Endodermal cell (in vitro differentiated cells): Measurements from ENCODE around the gene SLC2A5. TPM values are rescaled to one million over a fixed set of nuclear protein-coding genes. Genes with fewer than 3 reads are reported as not detected.

Source experiments
- DNase-seq: peaks from one replicate; pipeline ENCODE4 v3.0.0-alpha.2; 2017
- H3K27ac ChIP-seq: 2 replicates; pipeline ENCODE4 v1.5.1; 2013; ENCODE audit warnings: mild to moderate bottlenecking, low read depth, low read length, moderate library complexity
- H3K27me3 ChIP-seq: 2 replicates; pipeline ENCODE4 v1.6.1; 2013; ENCODE audit warnings: mild to moderate bottlenecking, low read length, moderate library complexity; ENCODE audit not compliant: insufficient read depth, control insufficient read depth, poor library complexity, severe bottlenecking
- H3K36me3 ChIP-seq: 2 replicates; pipeline ENCODE4 v1.7.0; 2013; ENCODE audit warnings: mild to moderate bottlenecking, low read length, moderate library complexity; ENCODE audit not compliant: control insufficient read depth, insufficient read depth
- H3K4me1 ChIP-seq: one replicate; pipeline ENCODE4 v1.7.0; 2013; ENCODE audit warnings: low read length; ENCODE audit not compliant: control insufficient read depth, insufficient read depth
- H3K4me3 ChIP-seq: 2 replicates; pipeline ENCODE4 v1.5.1; 2013; ENCODE audit warnings: mild to moderate bottlenecking, low read length, moderate library complexity
- H3K9ac ChIP-seq: 2 replicates; pipeline ENCODE4 v1.6.1; 2013; ENCODE audit warnings: mild to moderate bottlenecking, low read length, moderate library complexity; ENCODE audit not compliant: poor library complexity, severe bottlenecking; ENCODE audit errors: extremely low read depth
- H3K9me3 ChIP-seq: 2 replicates; pipeline ENCODE4 v1.6.1; 2013; ENCODE audit warnings: mild to moderate bottlenecking, low read length, moderate library complexity; ENCODE audit not compliant: control insufficient read depth
- H3K27ac Mint-ChIP-seq: 2 replicates; pipeline ENCODE4 v1.8.0; 2020; ENCODE audit warnings: mixed read lengths
- H3K27me3 Mint-ChIP-seq: 2 replicates; pipeline ENCODE4 v1.8.0; 2021; ENCODE audit warnings: mild to moderate bottlenecking, mixed read lengths; ENCODE audit not compliant: insufficient read depth
- H3K36me3 Mint-ChIP-seq: 2 replicates; pipeline ENCODE4 v1.8.0; 2020; ENCODE audit warnings: low read depth, mixed read lengths
- H3K4me1 Mint-ChIP-seq: 2 replicates; pipeline ENCODE4 v1.8.0; 2020; ENCODE audit warnings: mixed read lengths
- H3K4me3 Mint-ChIP-seq: 2 replicates; pipeline ENCODE4 v1.8.0; 2020; ENCODE audit warnings: mild to moderate bottlenecking, moderate library complexity, mixed read lengths
- H3K9me3 Mint-ChIP-seq: 2 replicates; pipeline ENCODE4 v1.8.0; 2020; ENCODE audit warnings: mild to moderate bottlenecking, mixed read lengths
- CTCF ChIP-seq: fragments of 200-600 bp; sonication (generic); conservative IDR thresholded peaks from 2 replicates; pipeline ENCODE4 v1.5.0; 2021; ENCODE audit warnings: antibody characterized with exemption, mild to moderate bottlenecking
- WGBS, 2 experiments: methylation state at CpG; one replicate each; pipeline versions ENCODE4 v1.1.5 to v1.1.7; 2013; ENCODE audit warnings: missing lambda C conversion rate in 2 of 2, mixed read lengths in 1 of 2; ENCODE audit not compliant: insufficient coverage in 1 of 2, insufficient read length in 1 of 2; 5-methylcytosine and 5-hydroxymethylcytosine counted together
- total RNA-seq, 2 donors: library from RNA; stranded (reverse); fragmentation: NEBNext Ultra II Directional in 1 of 2; extraction: Animal tissue kit (Norgen Biotek cat#: 25700) in 1 of 2; gene quantifications; 2 replicates in 1 of 2; 3 replicates in 1 of 2; pipeline ENCODE4 v1.2.1, GENCODE V29; 2021

The SLC2A5 gene
- total RNA-seq, 2 donors from 2014 or later = not detected

- Mint-ChIP-seq H3K4me1 (peaks cover 5% of the 10 kb centered on the region), H3K4me3 (no peak overlapping the region), H3K36me3 (no peaks in the 10 kb centered on the region), H3K9me3 (peaks cover 9% of the 10 kb centered on the region), H3K27ac (no peak overlapping the region), H3K27me3 (peaks cover 2% of the 10 kb centered on the region)
- Histone ChIP-seq H3K4me1 (no peaks in the 10 kb centered on the region), H3K9ac (no peak overlapping the region), H3K27me3 (no peaks in the 10 kb centered on the region), H3K27ac (no peak overlapping the region), H3K4me3 (no peak overlapping the region), H3K9me3 (no peaks in the 10 kb centered on the region), H3K36me3 (no peaks in the 10 kb centered on the region)
- WGBS, 2 experiments = 93 to 95% methylated on average over 11 of the region's 11 CpGs
- no peak for DNase-seq
- no peak for TF ChIP-seq CTCF
These were observed 80.4 kb downstream of the SLC2A5 start for GRCh38 chr1:8989061-8989460.

GRCh38 chr1:8988618-8988967 lies 80.8 kb downstream of the SLC2A5 start:
- no peak overlapping the region for H3K9ac ChIP-seq
- DNase-seq = no peak
- peaks cover 9% of the 10 kb centered on the region for H3K9me3 Mint-ChIP-seq
- no peak overlapping the region for H3K27ac Mint-ChIP-seq
- no peaks in the 10 kb centered on the region for H3K27me3 ChIP-seq
- no peaks in the 10 kb centered on the region for H3K9me3 ChIP-seq
- 93 to 95% methylated on average over 11 to 13 of the region's 13 CpGs for WGBS, 2 experiments
- no peak overlapping the region for H3K27ac ChIP-seq
- peaks cover 5% of the 10 kb centered on the region for H3K4me1 Mint-ChIP-seq
- TF ChIP-seq CTCF = no peak
- no peaks in the 10 kb centered on the region for H3K36me3 ChIP-seq
- no peaks in the 10 kb centered on the region for H3K4me1 ChIP-seq
- no peak overlapping the region for H3K4me3 Mint-ChIP-seq
- H3K36me3 Mint-ChIP-seq = no peaks in the 10 kb centered on the region
- peaks cover 2% of the 10 kb centered on the region for H3K27me3 Mint-ChIP-seq
- no peak overlapping the region for H3K4me3 ChIP-seq

- Mint-ChIP-seq H3K9me3 (peaks cover 7% of the 10 kb centered on the region), H3K36me3 (no peaks in the 10 kb centered on the region), H3K27me3 (peaks cover 2% of the 10 kb centered on the region), H3K4me1 (peaks cover 5% of the 10 kb centered on the region), H3K27ac (no peak overlapping the region), H3K4me3 (no peak overlapping the region)
- no peaks in the 10 kb centered on the region for H3K36me3 ChIP-seq
- H3K4me1 ChIP-seq = no peaks in the 10 kb centered on the region
- no peaks in the 10 kb centered on the region for H3K27me3 ChIP-seq
- WGBS, 2 experiments = 46 to 53% methylated on average over 7 to 9 of the region's 9 CpGs
- no peaks in the 10 kb centered on the region for H3K9me3 ChIP-seq
- H3K4me3 ChIP-seq = no peak overlapping the region
- no peak overlapping the region for H3K9ac ChIP-seq
- no peak overlapping the region for H3K27ac ChIP-seq
- peak; percentile 97 for TF ChIP-seq CTCF
- peak; percentile 92 for DNase-seq
These were observed 81.4 kb downstream of the SLC2A5 start for GRCh38 chr1:8987881-8988617.
